Left ventricle myocardium superior (tissue), 1 donor: ENCODE measurements around the gene SIX5. TPM values are rescaled to one million over a fixed set of nuclear protein-coding genes. Genes with fewer than 3 reads are reported as not detected.

Experiments
- ATAC-seq: fragments of 200-7000 bp; cut with Tn5 transposase; one replicate; pipeline ENCODE4 v1.9.1; 2020; ENCODE audit warnings: mild to moderate bottlenecking, moderate library complexity
- DNase-seq: peaks from one replicate; pipeline ENCODE4 v3.0.0-alpha.2; 2020
- intact Hi-C: fragments of 100-400 bp; cut with micrococcal nuclease; formaldehyde crosslinking; loops from one replicate; pipeline ENCODE4 v1.11.0; 2022
- total RNA-seq: library from RNA; stranded (reverse); fragmentation: NEBNext Ultra II Directional; extraction: Animal tissue kit (Norgen Biotek cat#: 25700); gene quantifications from one replicate; pipeline ENCODE4 v1.2.1, GENCODE V29; 2021
- donor health status: DM: no; HTN: yes; CAD: no; lungs with severe emphysema.

SIX5 gene
- total RNA-seq, 1 donor from 2014 or later: 26.1 TPM

- DNase-seq (peak; percentile 85), ATAC-seq (peak; percentile 37)
- intact Hi-C loops: no loop called here
Observed at GRCh38 chr19:45779231-45780145, 10.4 kb upstream of the SIX5 start.

DNA sequence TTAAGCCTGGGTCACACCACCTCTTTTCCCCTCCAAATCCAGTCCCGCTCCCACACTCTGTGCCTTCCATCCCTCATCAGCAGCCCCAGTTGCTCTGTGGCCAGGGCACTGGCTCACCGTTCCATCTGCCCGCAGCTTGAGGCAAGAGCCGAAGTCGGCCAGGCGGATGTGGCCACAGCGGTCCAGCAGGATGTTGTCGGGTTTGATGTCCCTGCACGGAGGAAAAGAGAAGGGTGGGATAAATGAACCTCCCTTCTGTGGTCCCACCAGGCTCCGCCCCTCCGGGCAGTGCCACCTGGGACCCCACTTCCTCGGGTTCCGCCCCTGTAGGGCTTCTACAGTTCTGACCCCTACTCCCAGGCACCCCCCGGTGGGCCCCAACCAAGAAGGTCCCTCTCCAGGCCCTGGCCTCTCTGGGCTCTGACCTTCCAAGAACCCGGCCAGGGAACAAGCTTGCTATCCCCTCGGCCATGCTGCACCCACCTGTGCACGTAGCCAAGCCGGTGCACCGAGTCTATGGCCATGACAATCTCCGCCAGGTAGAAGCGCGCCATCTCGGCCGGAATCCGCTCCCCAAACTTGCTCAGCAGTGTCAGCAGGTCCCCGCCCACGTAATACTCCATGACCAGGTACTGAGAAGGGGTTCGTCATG lies 9.1 kb upstream of the SIX5 start:
- DNase-seq: no peak
- ATAC-seq: no peak
- intact Hi-C loops: no loop called here

DNA sequence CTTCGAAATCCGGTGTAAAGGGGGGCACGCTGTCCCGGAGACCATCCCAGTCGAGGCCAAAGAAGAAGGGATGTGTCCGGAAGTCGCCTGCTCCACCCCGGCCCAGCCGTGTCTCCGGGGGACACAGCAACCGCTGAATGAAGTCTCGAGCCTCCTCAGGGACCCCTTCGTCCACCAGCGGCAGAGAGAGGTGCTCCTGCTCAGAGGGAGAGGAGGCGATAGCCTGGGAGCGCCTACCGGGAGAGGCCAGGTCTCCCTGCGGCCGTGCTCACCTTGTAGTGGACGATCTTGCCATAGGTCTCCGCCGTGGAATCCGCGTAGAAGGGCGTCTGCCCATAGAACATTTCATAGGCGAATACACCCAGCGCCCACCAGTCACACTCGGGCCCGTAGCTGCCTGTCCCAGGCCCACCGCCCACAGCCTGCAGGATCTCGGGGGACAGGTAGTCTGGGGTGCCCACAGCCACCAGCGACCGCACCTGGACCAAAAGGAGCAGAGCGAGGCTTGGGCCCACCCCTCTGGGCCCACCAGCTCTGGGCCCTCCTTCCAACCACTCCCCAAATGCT lies 8.4 kb upstream of the SIX5 start:
- ATAC-seq: no peak
- intact Hi-C loops: no loop called here
- DNase-seq: no peak

DNA sequence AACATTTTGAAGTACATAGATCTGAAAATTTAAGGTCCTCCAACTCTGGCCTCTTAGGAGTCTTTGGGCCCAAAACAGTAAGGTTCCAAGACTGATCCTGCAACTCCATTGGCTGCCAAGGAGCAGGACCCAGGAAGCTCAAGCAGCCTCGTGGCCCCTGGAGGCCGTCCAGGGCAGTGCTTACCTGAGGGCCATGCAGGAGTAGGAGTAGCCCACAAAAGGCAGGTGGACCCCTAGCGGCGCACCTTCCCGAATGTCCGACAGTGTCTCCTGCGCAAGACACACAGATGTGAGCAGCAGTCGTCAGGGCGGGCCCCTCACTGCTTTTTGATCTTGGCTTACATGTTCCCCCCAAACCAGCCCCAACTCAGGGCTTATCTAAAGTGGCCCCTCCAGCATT lies 5.7 kb upstream of the SIX5 start:
- intact Hi-C loops: no loop called here
- no peak for ATAC-seq

GRCh38 chr19:45773384-45773783 lies 4.3 kb upstream of the SIX5 start:
- DNase-seq (no peak), ATAC-seq (no peak)

More for the DNA sequence above, 5.7 kb upstream of the SIX5 start:
- DNase-seq: no peak

DNA sequence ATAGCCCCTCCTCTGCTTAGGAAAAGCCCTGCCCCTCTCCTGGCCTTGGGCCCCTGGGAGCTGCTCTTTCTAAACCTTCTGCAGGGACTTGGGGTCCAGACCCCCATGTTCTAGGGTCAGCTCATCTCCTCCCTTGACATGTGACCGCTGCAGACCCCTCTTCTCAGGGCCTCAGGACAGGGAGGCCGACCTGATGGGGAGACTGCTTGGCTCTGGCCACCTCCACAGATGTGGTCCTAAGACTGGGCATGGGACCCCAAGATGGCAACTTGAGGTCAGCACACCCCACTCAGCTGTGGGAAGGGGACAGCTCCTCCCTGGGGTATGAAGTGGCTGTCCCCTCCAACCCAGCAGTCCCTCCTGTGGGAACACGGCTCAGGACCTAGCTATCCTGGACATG lies 3.9 kb upstream of the SIX5 start:
- intact Hi-C loops: no loop called here
- no peak for ATAC-seq
- DNase-seq: no peak

More at GRCh38 chr19:45773384-45773783, 4.3 kb upstream of the SIX5 start:
- intact Hi-C loops: no loop called here

DNA sequence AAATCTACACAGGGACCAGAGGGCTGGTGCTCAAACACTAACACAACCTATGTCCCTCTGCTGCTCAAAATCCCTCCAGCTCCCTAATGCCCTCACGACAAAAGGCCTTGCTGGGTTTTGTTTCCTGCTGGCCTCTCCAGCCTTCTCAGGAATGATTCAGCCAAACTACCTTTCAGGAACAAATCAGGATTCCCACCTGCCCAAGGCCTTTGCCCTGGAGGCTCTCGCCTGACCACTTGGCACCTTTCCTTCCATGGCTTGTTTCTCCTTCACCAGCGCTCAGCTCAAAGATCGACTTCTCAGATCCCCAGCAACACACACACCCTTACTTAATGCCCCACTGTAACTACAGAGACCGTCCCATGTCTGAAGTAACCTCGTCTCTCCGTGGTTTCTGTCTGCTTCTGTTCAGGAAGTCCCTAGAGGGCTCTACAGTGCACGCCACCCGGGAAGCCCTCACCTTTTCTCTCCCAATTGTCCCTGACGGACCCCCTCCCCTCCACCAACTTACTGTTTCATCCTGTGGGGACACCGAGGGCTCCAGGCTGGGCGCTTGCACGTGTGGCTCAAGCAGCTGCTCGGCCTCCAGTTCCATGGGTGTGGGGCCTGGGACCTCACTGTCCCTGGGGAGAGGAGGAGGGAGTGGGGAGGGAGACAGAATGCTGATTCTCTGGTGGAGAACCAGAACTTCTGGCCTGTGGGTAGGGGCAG lies 3.2 kb upstream of the SIX5 start:
- ATAC-seq: no peak
- intact Hi-C loops: no loop called here
- no peak for DNase-seq

GRCh38 chr19:45771311-45771933 lies 2.4 kb upstream of the SIX5 start:
- no peak for ATAC-seq
- peak; percentile 54 for DNase-seq
- intact Hi-C loops: no loop called here

DNA sequence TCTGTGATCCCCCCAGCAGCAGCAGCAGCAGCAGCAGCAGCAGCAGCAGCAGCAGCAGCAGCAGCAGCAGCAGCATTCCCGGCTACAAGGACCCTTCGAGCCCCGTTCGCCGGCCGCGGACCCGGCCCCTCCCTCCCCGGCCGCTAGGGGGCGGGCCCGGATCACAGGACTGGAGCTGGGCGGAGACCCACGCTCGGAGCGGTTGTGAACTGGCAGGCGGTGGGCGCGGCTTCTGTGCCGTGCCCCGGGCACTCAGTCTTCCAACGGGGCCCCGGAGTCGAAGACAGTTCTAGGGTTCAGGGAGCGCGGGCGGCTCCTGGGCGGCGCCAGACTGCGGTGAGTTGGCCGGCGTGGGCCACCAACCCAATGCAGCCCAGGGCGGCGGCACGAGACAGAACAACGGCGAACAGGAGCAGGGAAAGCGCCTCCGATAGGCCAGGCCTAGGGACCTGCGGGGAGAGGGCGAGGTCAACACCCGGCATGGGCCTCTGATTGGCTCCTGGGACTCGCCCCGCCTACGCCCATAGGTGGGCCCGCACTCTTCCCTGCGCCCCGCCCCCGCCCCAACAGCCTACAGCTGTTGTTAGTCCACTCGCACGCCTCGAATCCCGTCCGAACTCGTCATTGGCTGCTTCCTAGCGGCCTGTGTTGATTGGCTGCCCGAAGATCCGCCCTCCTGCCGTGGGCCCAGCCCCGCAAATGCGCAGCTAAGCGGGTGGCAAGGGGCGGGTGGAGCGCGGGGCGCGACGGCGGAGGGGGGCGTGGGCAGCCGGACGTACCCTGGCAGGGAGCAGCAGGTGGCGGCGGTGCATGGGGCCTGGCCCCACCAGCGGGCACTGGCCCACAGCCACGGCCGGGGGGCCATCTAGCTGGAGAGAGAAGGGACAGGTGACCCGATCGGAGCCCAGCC lies 1.4 kb upstream of the SIX5 start:
- intact Hi-C loops: no loop called here
- DNase-seq (peak; percentile 98), ATAC-seq (peak; percentile 76)

DNA sequence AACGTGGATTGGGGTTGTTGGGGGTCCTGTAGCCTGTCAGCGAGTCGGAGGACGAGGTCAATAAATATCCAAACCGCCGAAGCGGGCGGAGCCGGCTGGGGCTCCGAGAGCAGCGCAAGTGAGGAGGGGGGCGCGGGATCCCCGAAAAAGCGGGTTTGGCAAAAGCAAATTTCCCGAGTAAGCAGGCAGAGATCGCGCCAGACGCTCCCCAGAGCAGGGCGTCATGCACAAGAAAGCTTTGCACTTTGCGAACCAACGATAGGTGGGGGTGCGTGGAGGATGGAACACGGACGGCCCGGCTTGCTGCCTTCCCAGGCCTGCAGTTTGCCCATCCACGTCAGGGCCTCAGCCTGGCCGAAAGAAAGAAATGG lies 754 bp upstream of the SIX5 start:
- DNase-seq (peak; percentile 63), ATAC-seq (peak; percentile 0)
- intact Hi-C loops: no loop called here

- ATAC-seq: no peak
- peak; percentile 73 for DNase-seq
- intact Hi-C loops: no loop called here
Observed at GRCh38 chr19:45768655-45768983, 433 bp downstream of the SIX5 start.

DNA sequence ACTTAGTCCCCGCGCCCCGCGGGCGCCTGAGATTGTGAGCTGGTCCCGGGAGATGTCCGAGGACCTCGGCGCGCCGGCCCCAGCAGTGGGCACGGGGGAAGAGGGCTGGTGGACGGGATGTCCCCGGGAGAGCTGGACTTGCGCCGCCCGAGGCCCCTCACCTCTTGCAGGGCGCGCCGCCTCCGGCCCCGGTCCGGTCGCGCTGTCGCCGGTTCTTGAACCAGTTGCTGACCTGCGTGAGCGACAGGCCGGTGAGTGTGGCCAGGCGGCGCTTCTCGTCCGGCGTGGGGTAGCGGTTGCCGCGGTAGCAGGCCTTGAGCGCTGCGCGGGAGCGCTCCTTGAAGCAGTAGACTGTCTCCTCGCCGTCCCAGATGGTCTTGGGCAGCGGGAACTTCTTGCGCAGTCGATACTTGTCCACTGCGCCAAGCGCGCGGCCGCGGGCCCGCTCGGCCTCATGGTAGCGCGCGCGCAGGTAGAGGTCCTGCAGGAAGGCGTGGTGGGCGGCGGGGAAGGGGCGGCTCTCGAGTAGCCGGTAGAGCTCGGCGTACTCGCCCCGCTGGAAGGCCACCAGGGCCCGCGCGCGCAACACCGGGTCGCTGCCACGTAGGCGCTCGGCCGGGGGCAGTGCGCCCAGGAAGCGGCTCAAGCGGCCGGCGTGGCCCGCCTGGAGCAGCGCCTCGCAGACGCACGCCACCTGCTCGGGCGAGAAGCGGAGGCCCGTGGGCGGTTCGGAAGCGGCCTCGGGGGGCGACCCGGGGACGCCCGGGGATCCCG lies 984 bp downstream of the SIX5 start:
- DNase-seq (peak; percentile 86), ATAC-seq (peak; percentile 3)
- intact Hi-C loops: no loop called here

DNA sequence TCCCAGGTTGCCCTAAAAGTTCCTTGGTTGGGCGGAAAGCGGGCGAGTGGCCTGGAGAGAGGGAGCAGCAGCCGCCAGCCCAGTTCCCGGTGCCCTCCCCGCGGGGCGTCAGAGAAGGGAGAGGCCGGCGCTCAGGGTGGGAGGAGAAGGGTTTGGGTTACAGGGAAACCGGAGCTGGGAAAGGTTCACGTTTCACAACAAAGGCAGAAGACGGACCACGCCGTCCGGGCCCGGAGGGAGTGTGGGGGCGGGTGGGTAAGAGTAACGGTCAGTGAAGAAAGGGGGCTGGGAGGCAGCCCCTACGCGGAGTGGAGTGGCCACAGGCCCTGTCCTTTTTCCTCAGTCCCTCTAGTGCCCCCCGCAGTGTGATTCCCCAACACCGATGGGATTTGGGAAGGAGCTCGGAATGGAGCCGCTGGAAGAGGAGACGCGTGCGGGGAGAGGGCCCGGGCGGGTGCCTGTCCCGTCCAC lies 1.6 kb downstream of the SIX5 start:
- DNase-seq (peak; percentile 85), ATAC-seq (peak; percentile 4)
- intact Hi-C loops: no loop called here

GRCh38 chr19:45766869-45767346 lies 2.1 kb downstream of the SIX5 start:
- DNase-seq: peak; percentile 68
- ATAC-seq: no peak
- intact Hi-C loops: no loop called here

DNA sequence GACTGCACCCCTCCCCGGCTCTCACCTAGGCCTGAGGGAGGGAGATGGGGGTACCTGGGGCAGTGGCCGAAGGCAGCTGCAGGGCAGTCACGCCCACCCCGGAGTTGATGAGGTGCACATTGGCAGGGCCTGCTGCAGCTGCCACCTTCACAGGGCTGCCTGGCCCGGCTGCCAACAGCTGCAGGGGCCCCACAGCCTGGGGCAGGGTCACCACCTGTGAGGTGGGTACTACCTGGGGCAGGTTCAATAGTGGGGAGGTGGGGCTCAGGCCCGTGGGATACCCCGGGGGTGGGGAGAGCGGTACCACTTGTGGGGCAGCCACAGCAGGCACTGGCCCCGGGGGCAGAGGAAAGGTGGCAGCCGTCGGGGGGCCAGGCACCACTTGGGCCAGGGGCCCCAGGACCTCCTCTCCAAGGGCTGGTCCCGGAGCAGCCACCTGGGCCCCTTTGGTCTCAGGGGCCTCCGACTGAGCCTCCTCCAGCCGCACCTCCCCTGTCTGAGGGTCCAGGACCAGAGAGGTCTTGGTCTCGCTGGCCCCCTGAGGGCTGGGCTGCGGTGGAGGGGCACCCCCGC lies 2.7 kb downstream of the SIX5 start:
- intact Hi-C loops: no loop called here
- ATAC-seq (no peak), DNase-seq (peak; percentile 41)

DNA sequence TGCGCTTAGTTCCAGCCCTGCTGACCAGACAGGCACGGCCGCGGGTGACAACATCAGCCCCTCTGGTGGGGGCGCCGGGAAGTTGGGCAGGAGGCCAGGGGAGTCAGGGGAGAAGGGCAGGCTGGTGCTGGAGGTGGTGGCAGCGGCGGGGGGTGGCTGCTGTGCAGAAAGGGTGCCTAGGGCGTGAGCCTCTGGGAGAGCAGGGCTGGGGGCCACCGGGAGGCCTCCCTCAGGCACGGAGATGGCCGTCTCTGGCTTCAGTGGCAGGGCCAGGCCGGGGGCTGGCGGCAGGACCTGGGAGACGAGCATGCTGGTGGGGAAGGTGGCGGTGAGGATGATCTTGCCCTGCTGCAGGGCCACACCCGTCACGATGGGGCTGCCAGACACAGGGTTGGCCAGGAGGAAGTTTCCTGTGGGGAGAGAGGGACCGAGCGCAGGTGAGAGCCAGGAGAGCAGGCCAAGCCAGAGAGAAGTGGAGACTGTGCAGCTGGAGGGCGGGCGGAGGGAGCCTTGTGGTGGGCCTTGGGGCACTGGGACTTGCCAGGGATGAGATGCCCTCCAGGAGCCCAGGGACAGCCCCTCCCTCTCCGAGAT lies 3.3 kb downstream of the SIX5 start:
- DNase-seq (peak; percentile 59), ATAC-seq (no peak)
- intact Hi-C loops: no loop called here
